Vagina (tissue), 2 donors: ENCODE measurements around the gene IER5L.

ENCODE experiments used
- POLR2A ChIP-seq, 2 donors: fragments of 450-650 bp; IDR thresholded peaks; one replicate each; pipeline ENCODE4 v1.6.1; 2017; ENCODE audit warnings: antibody characterized with exemption in 2 of 2, mild to moderate bottlenecking in 2 of 2, moderate library complexity in 2 of 2
- POLR2AphosphoS5 ChIP-seq, 2 donors: sonication (generic); formaldehyde crosslinking; IDR thresholded peaks; one replicate each; pipeline ENCODE4 v1.9.0; 2017; ENCODE audit warnings: antibody characterized with exemption in 2 of 2, mild to moderate bottlenecking in 2 of 2, low read depth in 1 of 2; ENCODE audit not compliant: insufficient read depth in 1 of 2
- TF ChIP-seq, protein P1 (sequence below), 3 experiments: fragments of 450-650 bp in 2 of 3; fragments of 200-600 bp in 1 of 3; sonication (generic) in 1 of 3; IDR thresholded peaks; one replicate each; pipeline ENCODE4 v1.5.1; 2017 to 2019; ENCODE audit warnings: antibody characterized with exemption in 3 of 3, mild to moderate bottlenecking in 2 of 3, moderate library complexity in 2 of 3

DNA sequence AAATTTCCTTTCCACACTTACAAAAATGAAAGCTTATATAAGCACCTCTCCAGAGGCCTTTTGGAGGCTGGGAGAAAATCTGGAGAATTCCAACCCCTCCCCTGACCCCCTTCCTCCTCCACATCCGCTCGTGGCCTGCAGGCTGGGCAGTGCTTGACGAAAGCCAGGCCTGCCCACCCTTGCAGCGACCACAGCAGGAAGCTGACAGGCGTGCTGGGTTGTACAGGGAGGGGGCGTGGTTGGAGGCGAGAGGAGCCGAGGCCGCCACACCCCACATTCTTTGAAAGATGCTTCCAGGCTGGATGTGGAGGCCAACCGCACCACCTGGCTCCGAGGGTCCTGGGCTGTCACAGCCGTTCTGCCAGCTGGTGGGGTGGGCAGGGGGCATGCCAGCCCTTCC is 47.8 kb upstream of the IER5L start:
- TF ChIP-seq, protein P1, sequence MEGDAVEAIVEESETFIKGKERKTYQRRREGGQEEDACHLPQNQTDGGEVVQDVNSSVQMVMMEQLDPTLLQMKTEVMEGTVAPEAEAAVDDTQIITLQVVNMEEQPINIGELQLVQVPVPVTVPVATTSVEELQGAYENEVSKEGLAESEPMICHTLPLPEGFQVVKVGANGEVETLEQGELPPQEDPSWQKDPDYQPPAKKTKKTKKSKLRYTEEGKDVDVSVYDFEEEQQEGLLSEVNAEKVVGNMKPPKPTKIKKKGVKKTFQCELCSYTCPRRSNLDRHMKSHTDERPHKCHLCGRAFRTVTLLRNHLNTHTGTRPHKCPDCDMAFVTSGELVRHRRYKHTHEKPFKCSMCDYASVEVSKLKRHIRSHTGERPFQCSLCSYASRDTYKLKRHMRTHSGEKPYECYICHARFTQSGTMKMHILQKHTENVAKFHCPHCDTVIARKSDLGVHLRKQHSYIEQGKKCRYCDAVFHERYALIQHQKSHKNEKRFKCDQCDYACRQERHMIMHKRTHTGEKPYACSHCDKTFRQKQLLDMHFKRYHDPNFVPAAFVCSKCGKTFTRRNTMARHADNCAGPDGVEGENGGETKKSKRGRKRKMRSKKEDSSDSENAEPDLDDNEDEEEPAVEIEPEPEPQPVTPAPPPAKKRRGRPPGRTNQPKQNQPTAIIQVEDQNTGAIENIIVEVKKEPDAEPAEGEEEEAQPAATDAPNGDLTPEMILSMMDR (IDR thresholded peaks at IDR 0.05): no peak
- TF ChIP-seq POLR2A (IDR thresholded peaks at IDR 0.05) (no peak), POLR2AphosphoS5 (IDR thresholded peaks at IDR 0.05; ENCODE audit: insufficient read depth in 1 of 2, low read depth in 1 of 2) (peak; percentile 13 to 74)
